Measurements from ENCODE around the gene XRCC1.

GRCh38 chr19:43591904-43592772 lies 16.8 kb upstream of the XRCC1 start:
- TF ChIP-seq, protein P1, sequence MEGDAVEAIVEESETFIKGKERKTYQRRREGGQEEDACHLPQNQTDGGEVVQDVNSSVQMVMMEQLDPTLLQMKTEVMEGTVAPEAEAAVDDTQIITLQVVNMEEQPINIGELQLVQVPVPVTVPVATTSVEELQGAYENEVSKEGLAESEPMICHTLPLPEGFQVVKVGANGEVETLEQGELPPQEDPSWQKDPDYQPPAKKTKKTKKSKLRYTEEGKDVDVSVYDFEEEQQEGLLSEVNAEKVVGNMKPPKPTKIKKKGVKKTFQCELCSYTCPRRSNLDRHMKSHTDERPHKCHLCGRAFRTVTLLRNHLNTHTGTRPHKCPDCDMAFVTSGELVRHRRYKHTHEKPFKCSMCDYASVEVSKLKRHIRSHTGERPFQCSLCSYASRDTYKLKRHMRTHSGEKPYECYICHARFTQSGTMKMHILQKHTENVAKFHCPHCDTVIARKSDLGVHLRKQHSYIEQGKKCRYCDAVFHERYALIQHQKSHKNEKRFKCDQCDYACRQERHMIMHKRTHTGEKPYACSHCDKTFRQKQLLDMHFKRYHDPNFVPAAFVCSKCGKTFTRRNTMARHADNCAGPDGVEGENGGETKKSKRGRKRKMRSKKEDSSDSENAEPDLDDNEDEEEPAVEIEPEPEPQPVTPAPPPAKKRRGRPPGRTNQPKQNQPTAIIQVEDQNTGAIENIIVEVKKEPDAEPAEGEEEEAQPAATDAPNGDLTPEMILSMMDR (IDR thresholded peaks at IDR 0.05; ENCODE audit: insufficient read depth, low read length): no peak
- TF ChIP-seq, protein P2, sequence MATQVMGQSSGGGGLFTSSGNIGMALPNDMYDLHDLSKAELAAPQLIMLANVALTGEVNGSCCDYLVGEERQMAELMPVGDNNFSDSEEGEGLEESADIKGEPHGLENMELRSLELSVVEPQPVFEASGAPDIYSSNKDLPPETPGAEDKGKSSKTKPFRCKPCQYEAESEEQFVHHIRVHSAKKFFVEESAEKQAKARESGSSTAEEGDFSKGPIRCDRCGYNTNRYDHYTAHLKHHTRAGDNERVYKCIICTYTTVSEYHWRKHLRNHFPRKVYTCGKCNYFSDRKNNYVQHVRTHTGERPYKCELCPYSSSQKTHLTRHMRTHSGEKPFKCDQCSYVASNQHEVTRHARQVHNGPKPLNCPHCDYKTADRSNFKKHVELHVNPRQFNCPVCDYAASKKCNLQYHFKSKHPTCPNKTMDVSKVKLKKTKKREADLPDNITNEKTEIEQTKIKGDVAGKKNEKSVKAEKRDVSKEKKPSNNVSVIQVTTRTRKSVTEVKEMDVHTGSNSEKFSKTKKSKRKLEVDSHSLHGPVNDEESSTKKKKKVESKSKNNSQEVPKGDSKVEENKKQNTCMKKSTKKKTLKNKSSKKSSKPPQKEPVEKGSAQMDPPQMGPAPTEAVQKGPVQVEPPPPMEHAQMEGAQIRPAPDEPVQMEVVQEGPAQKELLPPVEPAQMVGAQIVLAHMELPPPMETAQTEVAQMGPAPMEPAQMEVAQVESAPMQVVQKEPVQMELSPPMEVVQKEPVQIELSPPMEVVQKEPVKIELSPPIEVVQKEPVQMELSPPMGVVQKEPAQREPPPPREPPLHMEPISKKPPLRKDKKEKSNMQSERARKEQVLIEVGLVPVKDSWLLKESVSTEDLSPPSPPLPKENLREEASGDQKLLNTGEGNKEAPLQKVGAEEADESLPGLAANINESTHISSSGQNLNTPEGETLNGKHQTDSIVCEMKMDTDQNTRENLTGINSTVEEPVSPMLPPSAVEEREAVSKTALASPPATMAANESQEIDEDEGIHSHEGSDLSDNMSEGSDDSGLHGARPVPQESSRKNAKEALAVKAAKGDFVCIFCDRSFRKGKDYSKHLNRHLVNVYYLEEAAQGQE (IDR thresholded peaks at IDR 0.05; ENCODE audit: insufficient replicate concordance, low read depth): no peak
- no peak for TF ChIP-seq SPI1 (IDR thresholded peaks at IDR 0.05; ENCODE audit: borderline replicate concordance, low read depth)
- no peak for TF ChIP-seq POLR2AphosphoS5 (IDR thresholded peaks at IDR 0.05; ENCODE audit: low read depth)

Measured in HL-60 (cell line).